WTC11 (cell line): ENCODE data around the gene TMEM176B. TPM values are rescaled to one million over a fixed set of nuclear protein-coding genes. Genes with fewer than 3 reads are reported as not detected.

Experiments used
- ATAC-seq: fragments of 200-7000 bp; cut with Tn5 transposase; 2 replicates; pipeline ENCODE4 v1.10.0; 2021; ENCODE audit warnings: mild to moderate bottlenecking, moderate library complexity
- CTCF ChIA-PET: fragments of 300-600 bp; sonication (Branson Sonifier 250); formaldehyde crosslinking; loops from one replicate; lab custom pipeline; 2021; ENCODE audit warnings: antibody characterized with exemption; lab: Charles Lee
- POLR2A ChIA-PET: fragments of 350-600 bp; sonication (Branson Sonifier 250); formaldehyde crosslinking; loops from one replicate; lab custom pipeline; 2021; ENCODE audit warnings: antibody characterized with exemption; lab: Charles Lee
- DNase-seq: peaks from one replicate; pipeline ENCODE4 v3.0.0; 2021; ENCODE audit warnings: low spot score
- H3K27ac Mint-ChIP-seq: 2 replicates; pipeline ENCODE4 v1.8.0; 2021; ENCODE audit warnings: mixed read lengths
- H3K27me3 Mint-ChIP-seq: 2 replicates; pipeline ENCODE4 v1.8.0; 2021; ENCODE audit warnings: low read depth, mild to moderate bottlenecking, moderate library complexity, mixed read lengths
- H3K36me3 Mint-ChIP-seq: 2 replicates; pipeline ENCODE4 v1.8.0; 2021; ENCODE audit warnings: mixed read lengths
- H3K4me1 Mint-ChIP-seq: 2 replicates; pipeline ENCODE4 v1.8.0; 2022; ENCODE audit warnings: mixed read lengths
- H3K4me3 Mint-ChIP-seq: 2 replicates; pipeline ENCODE4 v1.8.0; 2021; ENCODE audit warnings: mild to moderate bottlenecking, moderate library complexity, mixed read lengths
- H3K9me3 Mint-ChIP-seq: 2 replicates; pipeline ENCODE4 v1.8.0; 2021; ENCODE audit warnings: mixed read lengths
- ETV6 ChIP-seq: sonication (generic); formaldehyde crosslinking; IDR thresholded peaks from 2 replicates; pipeline ENCODE4 v1.8.1; 2022; ENCODE audit warnings: mild to moderate bottlenecking, missing genetic modification reagents
- MYBL2 ChIP-seq: sonication (generic); formaldehyde crosslinking; IDR thresholded peaks from 2 replicates; pipeline ENCODE4 v1.8.1; 2023; ENCODE audit warnings: mild to moderate bottlenecking, moderate library complexity, missing genetic modification reagents
- NR2C2 ChIP-seq: sonication (generic); formaldehyde crosslinking; IDR thresholded peaks from 2 replicates; pipeline ENCODE4 v1.8.0; 2022; ENCODE audit warnings: mild to moderate bottlenecking, missing genetic modification reagents
- OVOL2 ChIP-seq: fragments of 250-450 bp; sonication (Bioruptor Pico); IDR thresholded peaks from 2 replicates; pipeline ENCODE4 v1.9.0; 2021; ENCODE audit warnings: mild to moderate bottlenecking, borderline replicate concordance
- TCF7 ChIP-seq: sonication (generic); formaldehyde crosslinking; IDR thresholded peaks from 2 replicates; pipeline ENCODE4 v1.8.0; 2022; ENCODE audit warnings: mild to moderate bottlenecking, low read depth, missing genetic modification reagents, moderate library complexity
- ZNF396 ChIP-seq: fragments of 250-450 bp; sonication (Bioruptor Pico); IDR thresholded peaks from 2 replicates; pipeline ENCODE4 v1.8.0; 2021; ENCODE audit warnings: mild to moderate bottlenecking, moderate library complexity, borderline replicate concordance
- ZNF416 ChIP-seq: fragments of 250-450 bp; sonication (Bioruptor Pico); IDR thresholded peaks from 2 replicates; pipeline ENCODE4 v1.9.0; 2021; ENCODE audit warnings: mild to moderate bottlenecking, inconsistent platforms
- total RNA-seq: library from RNA; stranded (reverse); gene quantifications from 3 replicates; pipeline ENCODE4 v1.2.3, GENCODE V29; 2021
- TF ChIP-seq, protein P1 (sequence below): sonication (generic); formaldehyde crosslinking; IDR thresholded peaks from 2 replicates; pipeline ENCODE4 v1.8.0; 2023; ENCODE audit warnings: mild to moderate bottlenecking, missing genetic modification reagents
- TF ChIP-seq, protein P2 (sequence below): sonication (generic); formaldehyde crosslinking; IDR thresholded peaks from 2 replicates; pipeline ENCODE4 v1.8.0; 2023; ENCODE audit warnings: missing genetic modification reagents
- TF ChIP-seq, protein P3 (sequence below): sonication (generic); formaldehyde crosslinking; IDR thresholded peaks from 2 replicates; pipeline ENCODE4 v1.8.1; 2022; ENCODE audit warnings: mild to moderate bottlenecking, missing genetic modification reagents, moderate library complexity, borderline replicate concordance
- TF ChIP-seq, protein P4 (sequence below): sonication (generic); formaldehyde crosslinking; conservative IDR thresholded peaks from 2 replicates; pipeline ENCODE4 v1.8.1; 2023; ENCODE audit warnings: mild to moderate bottlenecking, low read depth, missing genetic modification reagents, moderate library complexity
- TF ChIP-seq, protein P5 (sequence below): sonication (generic); formaldehyde crosslinking; IDR thresholded peaks from 2 replicates; pipeline ENCODE4 v1.8.0; 2023; ENCODE audit warnings: missing genetic modification reagents, mild to moderate bottlenecking, borderline replicate concordance
- TF ChIP-seq, protein P6 (sequence below): fragments of 250-450 bp; sonication (Bioruptor Pico); conservative IDR thresholded peaks from 2 replicates; pipeline ENCODE4 v1.9.0; 2021; ENCODE audit warnings: mild to moderate bottlenecking
- TF ChIP-seq, protein P7 (sequence below): fragments of 200-600 bp; IDR thresholded peaks from 2 replicates; pipeline ENCODE4 v1.8.0; 2022; ENCODE audit warnings: antibody characterized with exemption

TMEM176B gene
- total RNA-seq, 1 experiment from 2014 or later: 1.0 TPM

DNA sequence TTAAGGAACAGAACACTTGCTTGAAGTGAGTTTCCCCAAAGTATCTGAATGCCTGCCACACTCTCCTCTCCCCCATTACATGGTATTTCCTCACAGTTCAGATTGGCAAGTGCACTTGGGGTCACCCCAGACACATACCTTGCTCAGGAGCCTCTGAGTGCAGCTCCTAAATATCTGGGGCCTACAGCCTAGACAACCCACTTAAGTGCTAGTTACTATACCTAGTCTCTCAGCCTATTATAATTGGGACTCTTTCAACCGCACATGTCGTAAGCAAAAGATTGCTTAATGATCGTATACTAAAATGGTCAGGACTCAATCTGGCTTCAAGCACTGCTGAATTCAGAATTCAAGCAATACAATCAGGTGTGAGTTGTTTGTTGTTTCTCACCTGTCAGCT, 19.9 kb downstream of the TMEM176B start:
- Mint-ChIP-seq H3K27me3 (peaks cover 8% of the 10 kb centered on the region), H3K4me3 (no peak overlapping the region), H3K4me1 (no peaks in the 10 kb centered on the region), H3K36me3 (no peaks in the 10 kb centered on the region), H3K9me3 (peaks cover 1% of the 10 kb centered on the region), H3K27ac (no peak overlapping the region)
- DNase-seq (no peak), ATAC-seq (no peak)
- POLR2A ChIA-PET: no interaction called here
- TF ChIP-seq, protein P1, sequence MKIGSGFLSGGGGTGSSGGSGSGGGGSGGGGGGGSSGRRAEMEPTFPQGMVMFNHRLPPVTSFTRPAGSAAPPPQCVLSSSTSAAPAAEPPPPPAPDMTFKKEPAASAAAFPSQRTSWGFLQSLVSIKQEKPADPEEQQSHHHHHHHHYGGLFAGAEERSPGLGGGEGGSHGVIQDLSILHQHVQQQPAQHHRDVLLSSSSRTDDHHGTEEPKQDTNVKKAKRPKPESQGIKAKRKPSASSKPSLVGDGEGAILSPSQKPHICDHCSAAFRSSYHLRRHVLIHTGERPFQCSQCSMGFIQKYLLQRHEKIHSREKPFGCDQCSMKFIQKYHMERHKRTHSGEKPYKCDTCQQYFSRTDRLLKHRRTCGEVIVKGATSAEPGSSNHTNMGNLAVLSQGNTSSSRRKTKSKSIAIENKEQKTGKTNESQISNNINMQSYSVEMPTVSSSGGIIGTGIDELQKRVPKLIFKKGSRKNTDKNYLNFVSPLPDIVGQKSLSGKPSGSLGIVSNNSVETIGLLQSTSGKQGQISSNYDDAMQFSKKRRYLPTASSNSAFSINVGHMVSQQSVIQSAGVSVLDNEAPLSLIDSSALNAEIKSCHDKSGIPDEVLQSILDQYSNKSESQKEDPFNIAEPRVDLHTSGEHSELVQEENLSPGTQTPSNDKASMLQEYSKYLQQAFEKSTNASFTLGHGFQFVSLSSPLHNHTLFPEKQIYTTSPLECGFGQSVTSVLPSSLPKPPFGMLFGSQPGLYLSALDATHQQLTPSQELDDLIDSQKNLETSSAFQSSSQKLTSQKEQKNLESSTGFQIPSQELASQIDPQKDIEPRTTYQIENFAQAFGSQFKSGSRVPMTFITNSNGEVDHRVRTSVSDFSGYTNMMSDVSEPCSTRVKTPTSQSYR (CRISPR knock-in tag): no peak
- TF ChIP-seq ZNF416 (no peak), NR2C2 (no peak), OVOL2 (CRISPR knock-in tag) (no peak), MYBL2 (CRISPR knock-in tag) (no peak), ZNF396 (CRISPR knock-in tag) (no peak), ETV6 (no peak), TCF7 (CRISPR knock-in tag) (no peak)
- TF ChIP-seq, protein P2, sequence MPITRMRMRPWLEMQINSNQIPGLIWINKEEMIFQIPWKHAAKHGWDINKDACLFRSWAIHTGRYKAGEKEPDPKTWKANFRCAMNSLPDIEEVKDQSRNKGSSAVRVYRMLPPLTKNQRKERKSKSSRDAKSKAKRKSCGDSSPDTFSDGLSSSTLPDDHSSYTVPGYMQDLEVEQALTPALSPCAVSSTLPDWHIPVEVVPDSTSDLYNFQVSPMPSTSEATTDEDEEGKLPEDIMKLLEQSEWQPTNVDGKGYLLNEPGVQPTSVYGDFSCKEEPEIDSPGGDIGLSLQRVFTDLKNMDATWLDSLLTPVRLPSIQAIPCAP (CRISPR knock-in tag): no peak
- TF ChIP-seq, protein P3, sequence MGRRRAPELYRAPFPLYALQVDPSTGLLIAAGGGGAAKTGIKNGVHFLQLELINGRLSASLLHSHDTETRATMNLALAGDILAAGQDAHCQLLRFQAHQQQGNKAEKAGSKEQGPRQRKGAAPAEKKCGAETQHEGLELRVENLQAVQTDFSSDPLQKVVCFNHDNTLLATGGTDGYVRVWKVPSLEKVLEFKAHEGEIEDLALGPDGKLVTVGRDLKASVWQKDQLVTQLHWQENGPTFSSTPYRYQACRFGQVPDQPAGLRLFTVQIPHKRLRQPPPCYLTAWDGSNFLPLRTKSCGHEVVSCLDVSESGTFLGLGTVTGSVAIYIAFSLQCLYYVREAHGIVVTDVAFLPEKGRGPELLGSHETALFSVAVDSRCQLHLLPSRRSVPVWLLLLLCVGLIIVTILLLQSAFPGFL (CRISPR knock-in tag): no peak
- TF ChIP-seq, protein P4, sequence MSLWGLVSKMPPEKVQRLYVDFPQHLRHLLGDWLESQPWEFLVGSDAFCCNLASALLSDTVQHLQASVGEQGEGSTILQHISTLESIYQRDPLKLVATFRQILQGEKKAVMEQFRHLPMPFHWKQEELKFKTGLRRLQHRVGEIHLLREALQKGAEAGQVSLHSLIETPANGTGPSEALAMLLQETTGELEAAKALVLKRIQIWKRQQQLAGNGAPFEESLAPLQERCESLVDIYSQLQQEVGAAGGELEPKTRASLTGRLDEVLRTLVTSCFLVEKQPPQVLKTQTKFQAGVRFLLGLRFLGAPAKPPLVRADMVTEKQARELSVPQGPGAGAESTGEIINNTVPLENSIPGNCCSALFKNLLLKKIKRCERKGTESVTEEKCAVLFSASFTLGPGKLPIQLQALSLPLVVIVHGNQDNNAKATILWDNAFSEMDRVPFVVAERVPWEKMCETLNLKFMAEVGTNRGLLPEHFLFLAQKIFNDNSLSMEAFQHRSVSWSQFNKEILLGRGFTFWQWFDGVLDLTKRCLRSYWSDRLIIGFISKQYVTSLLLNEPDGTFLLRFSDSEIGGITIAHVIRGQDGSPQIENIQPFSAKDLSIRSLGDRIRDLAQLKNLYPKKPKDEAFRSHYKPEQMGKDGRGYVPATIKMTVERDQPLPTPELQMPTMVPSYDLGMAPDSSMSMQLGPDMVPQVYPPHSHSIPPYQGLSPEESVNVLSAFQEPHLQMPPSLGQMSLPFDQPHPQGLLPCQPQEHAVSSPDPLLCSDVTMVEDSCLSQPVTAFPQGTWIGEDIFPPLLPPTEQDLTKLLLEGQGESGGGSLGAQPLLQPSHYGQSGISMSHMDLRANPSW (CRISPR knock-in tag): no peak
- TF ChIP-seq, protein P5, sequence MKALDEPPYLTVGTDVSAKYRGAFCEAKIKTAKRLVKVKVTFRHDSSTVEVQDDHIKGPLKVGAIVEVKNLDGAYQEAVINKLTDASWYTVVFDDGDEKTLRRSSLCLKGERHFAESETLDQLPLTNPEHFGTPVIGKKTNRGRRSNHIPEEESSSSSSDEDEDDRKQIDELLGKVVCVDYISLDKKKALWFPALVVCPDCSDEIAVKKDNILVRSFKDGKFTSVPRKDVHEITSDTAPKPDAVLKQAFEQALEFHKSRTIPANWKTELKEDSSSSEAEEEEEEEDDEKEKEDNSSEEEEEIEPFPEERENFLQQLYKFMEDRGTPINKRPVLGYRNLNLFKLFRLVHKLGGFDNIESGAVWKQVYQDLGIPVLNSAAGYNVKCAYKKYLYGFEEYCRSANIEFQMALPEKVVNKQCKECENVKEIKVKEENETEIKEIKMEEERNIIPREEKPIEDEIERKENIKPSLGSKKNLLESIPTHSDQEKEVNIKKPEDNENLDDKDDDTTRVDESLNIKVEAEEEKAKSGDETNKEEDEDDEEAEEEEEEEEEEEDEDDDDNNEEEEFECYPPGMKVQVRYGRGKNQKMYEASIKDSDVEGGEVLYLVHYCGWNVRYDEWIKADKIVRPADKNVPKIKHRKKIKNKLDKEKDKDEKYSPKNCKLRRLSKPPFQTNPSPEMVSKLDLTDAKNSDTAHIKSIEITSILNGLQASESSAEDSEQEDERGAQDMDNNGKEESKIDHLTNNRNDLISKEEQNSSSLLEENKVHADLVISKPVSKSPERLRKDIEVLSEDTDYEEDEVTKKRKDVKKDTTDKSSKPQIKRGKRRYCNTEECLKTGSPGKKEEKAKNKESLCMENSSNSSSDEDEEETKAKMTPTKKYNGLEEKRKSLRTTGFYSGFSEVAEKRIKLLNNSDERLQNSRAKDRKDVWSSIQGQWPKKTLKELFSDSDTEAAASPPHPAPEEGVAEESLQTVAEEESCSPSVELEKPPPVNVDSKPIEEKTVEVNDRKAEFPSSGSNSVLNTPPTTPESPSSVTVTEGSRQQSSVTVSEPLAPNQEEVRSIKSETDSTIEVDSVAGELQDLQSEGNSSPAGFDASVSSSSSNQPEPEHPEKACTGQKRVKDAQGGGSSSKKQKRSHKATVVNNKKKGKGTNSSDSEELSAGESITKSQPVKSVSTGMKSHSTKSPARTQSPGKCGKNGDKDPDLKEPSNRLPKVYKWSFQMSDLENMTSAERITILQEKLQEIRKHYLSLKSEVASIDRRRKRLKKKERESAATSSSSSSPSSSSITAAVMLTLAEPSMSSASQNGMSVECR (CRISPR knock-in tag): no peak
- CTCF ChIA-PET: interaction anchor here (0.6 to 1.5 kb wide), 3 partner anchors 96 to 570 kb away, joined by 3 to 5 read pairs (median 4); no protein-coding TSS in a partner anchor

DNA sequence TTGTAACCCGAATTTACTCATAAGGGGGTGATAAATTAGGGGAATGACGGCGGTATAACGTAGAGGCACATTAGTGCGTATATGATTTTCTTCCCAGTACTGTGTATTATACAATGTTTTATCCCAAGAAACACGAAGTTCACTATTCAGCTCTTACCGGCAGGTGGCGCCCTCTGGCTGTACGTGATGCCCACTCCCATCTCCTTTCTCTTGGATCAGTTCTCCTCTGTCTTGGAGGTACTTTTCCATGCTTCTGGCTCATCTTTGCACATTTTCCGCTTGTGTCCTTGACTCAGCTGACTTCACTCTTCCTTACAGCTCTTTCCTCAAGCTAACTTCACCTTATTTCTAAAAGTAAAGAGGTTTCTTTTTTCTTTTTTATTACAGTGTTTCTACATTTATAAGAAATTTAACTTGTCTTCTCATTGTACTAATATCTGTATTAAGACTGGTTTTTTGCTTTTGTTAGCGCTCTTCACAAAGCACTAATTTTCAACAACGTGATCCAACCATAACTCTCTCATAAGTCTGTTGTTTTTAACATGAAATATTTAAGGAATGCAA, 21.3 kb downstream of the TMEM176B start:
- TF ChIP-seq, protein P6, sequence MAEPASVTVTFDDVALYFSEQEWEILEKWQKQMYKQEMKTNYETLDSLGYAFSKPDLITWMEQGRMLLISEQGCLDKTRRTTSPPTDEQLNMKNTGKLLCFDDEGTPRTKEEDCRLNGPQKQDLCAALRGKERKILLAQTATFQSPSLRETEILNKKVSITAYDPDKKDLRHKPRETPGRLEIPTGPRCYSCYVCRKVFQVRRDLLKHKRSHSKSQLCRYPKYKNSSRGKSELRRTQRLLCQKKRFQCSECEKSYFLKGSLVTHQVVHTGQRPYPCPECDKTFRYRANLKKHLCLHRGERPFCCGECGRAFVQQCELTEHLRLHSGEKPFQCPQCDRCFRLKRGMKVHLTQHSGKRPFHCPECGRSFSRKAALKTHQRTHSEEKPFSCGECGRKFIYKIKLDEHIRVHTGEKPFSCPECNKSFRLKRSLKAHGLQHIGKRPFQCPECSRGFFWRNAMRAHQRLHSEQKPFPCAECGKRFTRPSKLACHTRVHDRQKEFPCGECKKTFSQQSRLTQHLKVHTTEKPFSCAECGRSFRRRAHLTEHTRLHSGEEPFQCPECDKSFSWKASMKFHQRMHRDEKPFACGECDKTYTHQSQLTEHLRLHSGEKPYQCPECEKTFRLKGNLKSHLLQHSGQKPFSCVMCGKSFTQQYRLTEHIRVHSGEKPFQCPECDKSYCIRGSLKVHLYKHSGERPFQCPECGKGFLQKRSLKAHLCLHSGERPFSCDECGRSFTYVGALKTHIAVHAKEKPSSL (CRISPR knock-in tag): no peak
- TF ChIP-seq, protein P2 (CRISPR knock-in tag): no peak
- TF ChIP-seq, protein P7, sequence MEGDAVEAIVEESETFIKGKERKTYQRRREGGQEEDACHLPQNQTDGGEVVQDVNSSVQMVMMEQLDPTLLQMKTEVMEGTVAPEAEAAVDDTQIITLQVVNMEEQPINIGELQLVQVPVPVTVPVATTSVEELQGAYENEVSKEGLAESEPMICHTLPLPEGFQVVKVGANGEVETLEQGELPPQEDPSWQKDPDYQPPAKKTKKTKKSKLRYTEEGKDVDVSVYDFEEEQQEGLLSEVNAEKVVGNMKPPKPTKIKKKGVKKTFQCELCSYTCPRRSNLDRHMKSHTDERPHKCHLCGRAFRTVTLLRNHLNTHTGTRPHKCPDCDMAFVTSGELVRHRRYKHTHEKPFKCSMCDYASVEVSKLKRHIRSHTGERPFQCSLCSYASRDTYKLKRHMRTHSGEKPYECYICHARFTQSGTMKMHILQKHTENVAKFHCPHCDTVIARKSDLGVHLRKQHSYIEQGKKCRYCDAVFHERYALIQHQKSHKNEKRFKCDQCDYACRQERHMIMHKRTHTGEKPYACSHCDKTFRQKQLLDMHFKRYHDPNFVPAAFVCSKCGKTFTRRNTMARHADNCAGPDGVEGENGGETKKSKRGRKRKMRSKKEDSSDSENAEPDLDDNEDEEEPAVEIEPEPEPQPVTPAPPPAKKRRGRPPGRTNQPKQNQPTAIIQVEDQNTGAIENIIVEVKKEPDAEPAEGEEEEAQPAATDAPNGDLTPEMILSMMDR: peak; percentile 81
- DNase-seq: peak; percentile 88
- peaks cover 12% of the 10 kb centered on the region for H3K9me3 Mint-ChIP-seq
- H3K36me3 Mint-ChIP-seq: no peaks in the 10 kb centered on the region
- peak; percentile 93 for ATAC-seq
- H3K27me3 Mint-ChIP-seq: peaks cover 11% of the 10 kb centered on the region
- no peak overlapping the region for H3K27ac Mint-ChIP-seq
- ChIA-PET POLR2A (no interaction called here), CTCF (interaction anchor here (0.6 to 1.9 kb wide), 18 partner anchors 8 to 330 kb away, joined by 3 to 16 read pairs (median 4); partner anchors contain the start of gene TMEM176A)
- H3K4me1 Mint-ChIP-seq: no peaks in the 10 kb centered on the region
- H3K4me3 Mint-ChIP-seq: no peak overlapping the region
